Neural cell (in vitro differentiated cells): ENCODE results near the gene HOGA1.
"Not testable (repeated sequence)": the region's sequence is repeated elsewhere in the genome, so short reads cannot be mapped to it uniquely, and the experiment has no call there.

Experiments used
- EP300 ChIP-seq: fragments of 450-650 bp; conservative IDR thresholded peaks from 2 replicates; pipeline ENCODE4 v1.6.1; 2014; ENCODE audit warnings: antibody characterized with exemption, mild to moderate bottlenecking, moderate library complexity; ENCODE audit not compliant: poor library complexity, severe bottlenecking
- EZH2 ChIP-seq: fragments of 200-600, 300-800 bp; shearing (Covaris generic), sonication (generic); IDR thresholded peaks from 2 replicates; pipeline ENCODE4 v1.6.1; 2014; ENCODE audit warnings: antibody characterized with exemption, low read length, borderline replicate concordance, mild to moderate bottlenecking; ENCODE audit not compliant: insufficient read depth, poor library complexity, severe bottlenecking
- MXI1 ChIP-seq: fragments of 450-650 bp; conservative IDR thresholded peaks from 2 replicates; pipeline ENCODE4 v1.6.1; 2014; ENCODE audit warnings: antibody characterized with exemption, mild to moderate bottlenecking; ENCODE audit not compliant: poor library complexity, severe bottlenecking
- POLR2AphosphoS5 ChIP-seq: IDR thresholded peaks from 2 replicates; pipeline ENCODE4 v1.6.1; 2012
- RAD21 ChIP-seq: fragments of 450-650 bp; conservative IDR thresholded peaks from 2 replicates; pipeline ENCODE4 v1.6.1; 2014; ENCODE audit warnings: antibody characterized with exemption, mild to moderate bottlenecking, moderate library complexity
- SMC3 ChIP-seq: fragments of 450-650 bp; conservative IDR thresholded peaks from 2 replicates; pipeline ENCODE4 v1.6.1; 2014; ENCODE audit warnings: antibody characterized with exemption, mild to moderate bottlenecking, moderate library complexity; ENCODE audit not compliant: poor library complexity
- TAF1 ChIP-seq: IDR thresholded peaks from 2 replicates; pipeline ENCODE4 v1.6.1; 2012; ENCODE audit warnings: low read depth
- TF ChIP-seq, protein P1 (sequence below): IDR thresholded peaks from 2 replicates; pipeline ENCODE4 v1.6.1; 2012; ENCODE audit warnings: borderline replicate concordance
- TF ChIP-seq, protein P2 (sequence below): fragments of 450-650 bp; IDR thresholded peaks from 2 replicates; pipeline ENCODE4 v1.5.1; 2014; ENCODE audit warnings: antibody characterized with exemption, mild to moderate bottlenecking, moderate library complexity; ENCODE audit not compliant: poor library complexity, severe bottlenecking

DNA sequence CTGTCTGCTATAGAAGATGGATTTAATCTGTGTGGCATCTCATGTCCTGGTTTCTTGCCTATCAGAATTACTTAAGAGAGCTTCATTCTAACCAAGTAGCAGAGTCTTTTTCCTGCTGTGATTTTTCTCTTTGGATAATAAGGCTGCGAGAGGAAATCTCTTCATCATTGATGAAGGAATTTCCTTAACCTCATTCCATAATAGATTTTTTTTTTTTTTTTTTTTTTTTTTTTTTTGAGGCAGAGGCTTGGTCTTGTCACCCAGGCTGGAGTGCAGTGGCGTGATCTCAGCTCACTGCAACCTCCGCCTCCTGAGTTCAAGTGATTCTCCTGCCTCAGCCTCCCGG, 65.2 kb downstream of the HOGA1 start:
- TF ChIP-seq POLR2AphosphoS5, MXI1, SMC3, RAD21, EZH2, EP300, TAF1: not testable (repeated sequence)
- TF ChIP-seq, protein P1, sequence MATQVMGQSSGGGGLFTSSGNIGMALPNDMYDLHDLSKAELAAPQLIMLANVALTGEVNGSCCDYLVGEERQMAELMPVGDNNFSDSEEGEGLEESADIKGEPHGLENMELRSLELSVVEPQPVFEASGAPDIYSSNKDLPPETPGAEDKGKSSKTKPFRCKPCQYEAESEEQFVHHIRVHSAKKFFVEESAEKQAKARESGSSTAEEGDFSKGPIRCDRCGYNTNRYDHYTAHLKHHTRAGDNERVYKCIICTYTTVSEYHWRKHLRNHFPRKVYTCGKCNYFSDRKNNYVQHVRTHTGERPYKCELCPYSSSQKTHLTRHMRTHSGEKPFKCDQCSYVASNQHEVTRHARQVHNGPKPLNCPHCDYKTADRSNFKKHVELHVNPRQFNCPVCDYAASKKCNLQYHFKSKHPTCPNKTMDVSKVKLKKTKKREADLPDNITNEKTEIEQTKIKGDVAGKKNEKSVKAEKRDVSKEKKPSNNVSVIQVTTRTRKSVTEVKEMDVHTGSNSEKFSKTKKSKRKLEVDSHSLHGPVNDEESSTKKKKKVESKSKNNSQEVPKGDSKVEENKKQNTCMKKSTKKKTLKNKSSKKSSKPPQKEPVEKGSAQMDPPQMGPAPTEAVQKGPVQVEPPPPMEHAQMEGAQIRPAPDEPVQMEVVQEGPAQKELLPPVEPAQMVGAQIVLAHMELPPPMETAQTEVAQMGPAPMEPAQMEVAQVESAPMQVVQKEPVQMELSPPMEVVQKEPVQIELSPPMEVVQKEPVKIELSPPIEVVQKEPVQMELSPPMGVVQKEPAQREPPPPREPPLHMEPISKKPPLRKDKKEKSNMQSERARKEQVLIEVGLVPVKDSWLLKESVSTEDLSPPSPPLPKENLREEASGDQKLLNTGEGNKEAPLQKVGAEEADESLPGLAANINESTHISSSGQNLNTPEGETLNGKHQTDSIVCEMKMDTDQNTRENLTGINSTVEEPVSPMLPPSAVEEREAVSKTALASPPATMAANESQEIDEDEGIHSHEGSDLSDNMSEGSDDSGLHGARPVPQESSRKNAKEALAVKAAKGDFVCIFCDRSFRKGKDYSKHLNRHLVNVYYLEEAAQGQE: not testable (repeated sequence)
- TF ChIP-seq, protein P2, sequence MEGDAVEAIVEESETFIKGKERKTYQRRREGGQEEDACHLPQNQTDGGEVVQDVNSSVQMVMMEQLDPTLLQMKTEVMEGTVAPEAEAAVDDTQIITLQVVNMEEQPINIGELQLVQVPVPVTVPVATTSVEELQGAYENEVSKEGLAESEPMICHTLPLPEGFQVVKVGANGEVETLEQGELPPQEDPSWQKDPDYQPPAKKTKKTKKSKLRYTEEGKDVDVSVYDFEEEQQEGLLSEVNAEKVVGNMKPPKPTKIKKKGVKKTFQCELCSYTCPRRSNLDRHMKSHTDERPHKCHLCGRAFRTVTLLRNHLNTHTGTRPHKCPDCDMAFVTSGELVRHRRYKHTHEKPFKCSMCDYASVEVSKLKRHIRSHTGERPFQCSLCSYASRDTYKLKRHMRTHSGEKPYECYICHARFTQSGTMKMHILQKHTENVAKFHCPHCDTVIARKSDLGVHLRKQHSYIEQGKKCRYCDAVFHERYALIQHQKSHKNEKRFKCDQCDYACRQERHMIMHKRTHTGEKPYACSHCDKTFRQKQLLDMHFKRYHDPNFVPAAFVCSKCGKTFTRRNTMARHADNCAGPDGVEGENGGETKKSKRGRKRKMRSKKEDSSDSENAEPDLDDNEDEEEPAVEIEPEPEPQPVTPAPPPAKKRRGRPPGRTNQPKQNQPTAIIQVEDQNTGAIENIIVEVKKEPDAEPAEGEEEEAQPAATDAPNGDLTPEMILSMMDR: not testable (repeated sequence)
